22Rv1 (cell line): ENCODE data around the gene HNRNPA1.

Experiments used
- H3K27ac ChIP-seq: fragments of 450-650 bp; 2 replicates; pipeline ENCODE4 v1.5.1; 2017
- CTCF ChIP-seq: fragments of 450-650 bp; IDR thresholded peaks from 2 replicates; pipeline ENCODE4 v1.5.1; 2017; ENCODE audit warnings: mild to moderate bottlenecking
- ZFX ChIP-seq: fragments of 450-650 bp; IDR thresholded peaks from 2 replicates; pipeline ENCODE4 v1.6.1; 2017; ENCODE audit warnings: antibody characterized with exemption, borderline replicate concordance

The HNRNPA1 gene

GRCh38 chr12:54294152-54294952 is 13.8 kb downstream of the HNRNPA1 start:
- TF ChIP-seq ZFX: no peak
- TF ChIP-seq CTCF: peak; percentile 98
- H3K27ac ChIP-seq: no peak overlapping the region

DNA sequence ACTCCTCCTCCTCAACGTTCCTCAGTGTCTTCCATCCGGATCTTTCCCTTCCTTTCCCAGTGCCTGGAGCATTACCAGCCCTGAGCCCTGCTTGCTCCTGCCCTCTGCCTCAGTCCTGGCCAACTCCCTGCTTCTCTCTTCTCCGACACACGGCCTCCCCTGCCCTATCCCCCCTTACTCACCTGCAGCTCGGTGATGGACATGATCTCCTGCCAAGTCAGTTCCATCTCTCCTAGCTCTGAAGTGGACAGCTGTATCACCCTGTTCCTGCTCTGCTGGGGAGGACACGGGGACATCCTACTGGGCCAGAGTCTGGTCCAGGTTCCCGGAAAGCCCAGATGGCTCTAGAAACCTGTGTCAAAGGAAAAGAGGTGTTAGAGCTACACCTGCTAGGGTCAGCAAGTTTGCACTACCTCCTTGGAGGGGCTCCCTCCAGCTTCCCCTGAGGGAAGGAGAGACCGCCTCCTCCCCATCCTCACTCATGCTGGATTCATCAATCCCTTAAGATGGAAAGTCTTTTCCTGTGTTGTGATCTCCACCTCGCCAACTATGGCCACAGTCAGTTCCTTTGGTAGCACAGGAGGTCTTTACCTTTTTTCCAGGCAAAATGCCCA is 14.5 kb downstream of the HNRNPA1 start:
- no peak for TF ChIP-seq CTCF
- no peak for TF ChIP-seq ZFX
- no peak overlapping the region for H3K27ac ChIP-seq

GRCh38 chr12:54296393-54297099 is 16.0 kb downstream of the HNRNPA1 start:
- TF ChIP-seq ZFX: no peak
- TF ChIP-seq CTCF: no peak
- H3K27ac ChIP-seq: no peak overlapping the region

DNA sequence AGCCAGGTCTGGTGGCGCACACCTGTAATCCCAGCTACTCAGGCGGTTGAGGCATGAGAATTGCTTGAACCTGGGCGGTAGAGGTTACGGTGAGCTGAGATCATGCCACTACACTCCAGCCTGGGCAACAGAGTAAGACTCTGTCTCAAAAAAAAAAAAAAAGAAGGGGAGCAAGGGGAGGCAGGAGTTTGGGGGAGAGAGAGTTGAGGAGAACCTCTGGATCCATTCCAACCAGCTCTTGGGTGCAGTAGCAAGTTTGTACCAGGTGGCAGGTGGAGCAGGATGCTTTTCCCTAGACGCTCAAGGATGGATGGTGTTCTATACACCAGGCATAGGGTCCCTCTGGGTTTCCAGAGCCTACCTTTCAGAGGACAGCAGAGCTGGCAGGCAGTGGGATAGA is 18.4 kb downstream of the HNRNPA1 start:
- TF ChIP-seq ZFX: no peak
- TF ChIP-seq CTCF: no peak
- no peak overlapping the region for H3K27ac ChIP-seq

GRCh38 chr12:54299515-54300224 is 19.1 kb downstream of the HNRNPA1 start:
- no peak overlapping the region for H3K27ac ChIP-seq
- TF ChIP-seq CTCF (no peak), ZFX (no peak)

- TF ChIP-seq CTCF (no peak), ZFX (no peak)
Observed at GRCh38 chr12:54300225-54300731, 19.8 kb downstream of the HNRNPA1 start.

More at GRCh38 chr12:54300225-54300731, 19.8 kb downstream of the HNRNPA1 start:
- no peak overlapping the region for H3K27ac ChIP-seq
